Amniotic stem cell (primary cell): ENCODE data around the gene GLIPR1.
"Not testable (repeated sequence)": the region's sequence is repeated elsewhere in the genome, so short reads cannot be mapped to it uniquely, and the experiment has no call there.

ENCODE experiments used
- DNase-seq: peaks from one replicate; lab custom pipeline; 2025; lab: John Stamatoyannopoulos, UW

Gene GLIPR1

DNA sequence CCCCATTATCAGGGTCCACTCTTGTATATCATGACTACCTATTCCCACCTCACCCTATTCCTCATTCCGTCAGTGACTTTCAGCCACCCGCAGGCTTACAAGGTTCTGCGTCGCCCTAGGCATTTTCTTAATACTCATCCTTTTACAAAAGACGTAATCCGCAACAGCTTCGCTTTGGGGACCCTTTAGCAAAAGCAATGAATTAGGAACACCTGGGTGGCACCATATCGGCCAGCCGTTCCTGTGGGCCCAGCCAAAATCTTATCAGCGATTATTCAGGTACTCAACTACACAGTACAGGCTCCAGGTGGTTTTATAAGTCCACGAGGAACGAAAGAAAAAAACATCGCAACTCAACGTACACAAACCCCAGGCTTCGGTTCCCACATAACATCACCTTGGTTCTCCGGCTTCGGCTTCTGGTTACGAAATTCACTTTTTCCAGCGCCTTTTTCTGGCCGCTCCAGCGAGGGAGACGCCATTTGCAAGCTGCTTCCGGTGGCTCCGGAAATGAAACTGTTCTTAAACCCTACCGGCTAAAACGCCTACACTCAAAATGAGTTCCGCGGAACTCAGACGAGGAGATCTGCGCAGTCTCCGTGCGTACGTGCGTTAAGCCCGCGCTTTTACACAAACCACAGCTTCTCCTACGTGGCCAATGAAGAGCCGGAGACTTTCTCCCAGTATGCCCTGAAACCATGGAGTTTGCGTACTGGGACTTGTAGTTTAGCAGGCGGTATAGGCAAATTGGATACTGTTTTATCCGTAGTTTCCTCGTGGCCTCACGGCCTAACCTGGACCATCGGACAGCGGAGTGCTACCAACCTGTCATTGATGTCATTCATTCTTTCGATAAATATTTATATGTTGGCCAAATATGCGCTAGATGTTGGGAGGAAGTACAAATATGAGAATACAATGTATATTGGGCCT, 30.8 kb downstream of the GLIPR1 start, which contains the start of gene KRR1:
Gene KRR1 (minus strand): TSS at position 494 of the 933 bp plus-strand sequence. CDS start 12 bp downstream, at position 482.
- DNase-seq = peak; percentile 96

DNA sequence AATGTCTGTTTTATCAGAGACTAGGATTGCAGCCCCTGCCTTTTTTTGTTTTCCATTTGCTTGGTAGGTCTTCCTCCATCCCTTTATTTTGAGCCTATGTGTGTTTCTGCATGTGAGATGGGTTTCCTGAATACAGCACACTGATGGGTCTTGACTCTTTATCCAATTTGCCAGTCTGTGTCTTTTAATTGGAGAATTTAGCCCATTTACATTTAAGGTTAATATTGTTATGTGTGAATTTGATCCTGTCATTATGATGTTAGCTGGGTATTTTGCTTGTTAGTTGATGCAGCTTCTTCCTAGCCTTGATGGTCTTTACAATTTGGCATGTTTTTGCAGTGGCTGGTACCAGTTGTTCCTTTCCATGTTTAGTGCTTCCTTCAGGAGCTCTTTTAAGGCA, 40.7 kb downstream of the GLIPR1 start:
- DNase-seq = not testable (repeated sequence)

DNA sequence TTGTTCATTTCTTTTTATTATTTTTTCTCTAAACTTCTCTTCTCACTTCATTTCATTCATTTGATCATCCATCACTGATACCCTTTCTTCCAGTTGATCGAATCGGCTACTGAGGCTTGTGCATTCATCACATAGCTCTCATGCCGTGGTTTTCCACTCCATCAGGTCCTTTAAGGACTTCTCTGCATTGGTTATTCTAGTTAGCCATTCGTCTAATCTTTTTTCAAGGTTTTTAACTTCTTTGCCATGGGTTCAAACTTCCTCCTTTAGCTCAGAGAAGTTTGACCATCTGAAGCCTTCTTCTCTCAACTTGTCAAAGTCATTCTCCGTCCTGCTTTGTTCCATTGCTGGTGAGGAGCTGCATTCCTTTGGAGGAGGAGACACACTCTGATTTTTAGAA, 41.6 kb downstream of the GLIPR1 start:
- not testable (repeated sequence) for DNase-seq

DNA sequence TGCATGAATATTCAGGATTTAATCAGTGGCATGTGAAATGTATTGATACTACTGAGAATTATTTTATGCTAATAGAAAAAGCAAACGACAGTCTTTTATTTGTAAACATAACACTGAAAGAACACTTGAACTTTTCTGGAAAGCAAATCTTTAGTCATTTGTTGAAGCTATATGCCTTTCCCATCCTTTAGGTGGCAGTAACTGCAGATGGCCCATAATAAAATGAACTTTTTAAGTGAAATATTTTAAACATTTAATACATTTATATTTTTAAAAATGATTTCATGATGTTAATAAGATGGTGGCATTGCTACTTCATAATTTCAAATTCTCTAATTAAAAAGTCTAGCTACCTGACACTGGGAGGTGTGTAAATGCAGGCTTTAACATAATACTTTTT, 44.7 kb downstream of the GLIPR1 start:
- DNase-seq = no peak

DNA sequence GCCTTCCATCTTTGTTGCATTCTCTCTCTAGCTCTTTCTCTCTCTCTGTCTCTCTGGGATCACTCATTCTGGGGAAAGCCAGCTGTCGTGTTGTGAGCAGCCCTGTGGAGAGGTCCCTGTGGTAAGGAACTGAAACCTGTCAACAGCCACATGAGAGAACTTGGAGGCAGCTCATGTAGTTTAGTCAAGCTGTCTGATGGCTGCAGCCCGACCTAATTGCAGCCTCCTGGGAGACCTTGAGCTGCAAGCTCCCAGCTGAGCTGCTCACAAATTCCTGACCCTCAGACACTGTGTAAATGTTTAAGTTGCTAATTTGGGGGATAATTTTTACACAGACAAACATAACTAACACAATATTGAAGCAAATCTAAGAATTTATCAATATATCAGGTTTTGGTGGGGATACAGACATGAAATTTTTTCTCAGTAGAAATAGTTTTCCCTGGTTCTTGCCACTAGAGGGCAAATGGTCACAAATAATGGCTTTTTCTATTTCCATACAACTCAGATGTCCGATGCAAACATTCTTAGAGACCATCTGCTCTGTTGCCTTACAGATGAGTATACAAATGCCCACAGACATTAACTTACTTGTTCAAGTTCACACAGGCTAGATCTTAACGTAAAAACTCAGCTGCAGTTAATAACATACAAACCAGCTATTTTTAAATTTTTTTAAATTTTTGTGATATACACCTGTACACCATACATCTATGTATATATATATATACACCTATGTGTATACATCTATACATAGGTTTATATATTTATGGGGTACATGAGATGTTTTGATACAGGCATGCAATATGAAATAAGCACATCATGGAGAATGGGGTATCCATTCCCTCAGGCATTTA, 46.3 kb downstream of the GLIPR1 start:
- peak; percentile 28 for DNase-seq

DNA sequence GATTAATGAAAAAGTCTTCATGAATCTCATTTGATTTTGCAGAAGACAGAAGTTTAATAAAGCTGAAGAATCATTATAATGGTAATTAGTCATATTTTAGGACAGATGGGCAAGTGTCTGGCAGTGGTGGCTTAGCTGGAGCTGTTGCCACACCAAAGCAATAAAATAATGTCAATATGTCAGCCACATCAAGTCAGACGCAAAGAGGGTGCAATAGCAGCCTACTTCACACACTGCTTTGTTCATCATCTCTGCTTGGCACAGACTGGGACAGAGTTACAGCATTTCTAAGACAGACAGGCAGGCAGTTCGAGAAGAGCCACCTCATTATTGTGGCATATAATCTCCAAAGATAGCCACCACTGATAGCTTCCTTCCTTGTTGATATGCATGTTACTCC, 47.7 kb downstream of the GLIPR1 start:
- DNase-seq = no peak

DNA sequence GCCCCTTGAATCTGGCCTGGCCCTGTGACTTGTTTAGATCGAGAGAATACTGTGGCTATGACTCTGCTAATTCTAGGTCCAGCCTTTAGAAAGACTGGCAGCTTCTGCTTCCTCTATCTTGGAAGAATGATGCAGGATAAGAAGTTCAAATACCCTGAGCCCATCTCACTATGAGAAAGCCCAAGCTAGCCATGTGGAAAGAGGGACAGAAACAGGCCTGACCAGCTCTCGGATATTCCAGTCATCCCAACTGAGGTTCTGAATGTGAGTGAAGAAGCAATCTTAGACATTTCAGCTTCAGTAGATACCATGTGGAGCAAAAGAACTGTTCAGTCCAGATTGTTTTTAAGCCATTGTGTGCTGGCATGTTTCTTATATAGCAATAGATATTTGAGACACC, 48.1 kb downstream of the GLIPR1 start:
- DNase-seq = no peak

DNA sequence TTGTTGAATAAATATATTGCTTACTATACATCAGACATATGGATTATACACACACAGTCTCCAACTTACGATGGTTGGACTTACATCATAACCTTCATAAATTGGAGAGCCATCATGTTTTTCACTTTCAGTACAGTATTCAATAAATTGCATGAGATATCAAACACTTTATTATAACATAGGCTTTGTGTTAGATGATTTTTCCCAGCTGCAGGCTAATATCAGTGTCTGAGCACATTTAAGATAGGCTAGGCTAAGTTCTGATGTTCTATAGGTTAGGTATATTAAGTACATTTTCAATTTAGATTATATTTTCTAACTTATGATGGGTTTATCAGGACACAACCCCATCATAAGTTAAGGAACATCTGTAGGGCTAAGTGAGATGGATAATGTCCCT, 48.8 kb downstream of the GLIPR1 start:
- DNase-seq = no peak

DNA sequence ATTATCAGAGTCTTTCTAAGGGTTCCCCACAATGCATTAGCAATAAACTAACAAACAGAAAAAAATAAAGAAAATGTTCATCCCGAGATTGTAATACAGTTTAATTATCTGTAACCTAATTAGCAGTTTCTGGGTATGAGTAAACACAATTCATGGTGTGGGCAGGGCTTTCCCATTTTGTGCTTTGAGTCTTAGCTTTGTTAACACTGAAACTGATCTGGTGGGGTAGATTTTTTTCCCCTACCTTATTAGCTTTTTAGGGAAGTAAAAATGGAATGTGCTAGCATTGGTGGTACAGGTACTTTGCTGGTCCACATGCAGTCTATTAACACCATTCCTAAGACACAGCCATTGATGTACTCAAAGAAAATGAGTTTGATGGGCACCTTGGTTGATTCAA, 49.3 kb downstream of the GLIPR1 start:
- no peak for DNase-seq

DNA sequence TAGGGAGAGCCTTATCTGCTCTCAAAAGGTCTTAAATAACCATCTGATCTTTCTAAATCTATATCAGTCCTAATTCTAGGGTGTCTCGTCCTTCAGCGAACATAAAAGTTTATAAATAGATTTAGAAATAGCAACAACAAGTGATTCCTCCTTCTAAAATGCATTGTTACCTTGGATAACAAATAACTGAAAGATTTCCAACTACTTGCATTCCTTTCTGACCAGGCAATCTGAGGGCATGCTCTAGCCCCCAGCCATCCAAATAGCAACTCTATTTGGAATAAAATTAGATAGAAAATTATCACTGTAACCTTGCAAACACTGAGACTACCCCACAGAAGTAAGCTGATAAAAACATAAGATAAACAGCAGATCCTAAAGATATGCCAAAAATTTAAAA, 52.7 kb downstream of the GLIPR1 start:
- DNase-seq = no peak

DNA sequence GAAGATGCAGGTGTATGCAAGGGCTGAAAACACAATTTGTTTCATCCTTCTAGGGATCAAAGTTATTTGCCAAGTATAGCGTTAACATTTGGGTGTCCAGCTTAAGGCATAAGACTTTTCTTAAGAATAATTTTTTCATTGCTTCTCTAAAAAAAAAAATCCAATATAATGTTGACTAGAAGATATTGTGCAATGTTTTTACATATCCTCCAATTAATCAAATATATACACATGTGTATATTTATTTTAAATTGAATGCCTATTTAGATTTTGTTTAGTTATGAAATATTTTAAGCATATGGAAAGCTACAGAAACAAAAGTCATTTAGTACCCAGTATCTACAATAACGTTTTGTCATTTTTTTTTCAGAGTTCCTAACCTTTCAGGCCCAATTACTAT, 59.3 kb downstream of the GLIPR1 start:
- no peak for DNase-seq

DNA sequence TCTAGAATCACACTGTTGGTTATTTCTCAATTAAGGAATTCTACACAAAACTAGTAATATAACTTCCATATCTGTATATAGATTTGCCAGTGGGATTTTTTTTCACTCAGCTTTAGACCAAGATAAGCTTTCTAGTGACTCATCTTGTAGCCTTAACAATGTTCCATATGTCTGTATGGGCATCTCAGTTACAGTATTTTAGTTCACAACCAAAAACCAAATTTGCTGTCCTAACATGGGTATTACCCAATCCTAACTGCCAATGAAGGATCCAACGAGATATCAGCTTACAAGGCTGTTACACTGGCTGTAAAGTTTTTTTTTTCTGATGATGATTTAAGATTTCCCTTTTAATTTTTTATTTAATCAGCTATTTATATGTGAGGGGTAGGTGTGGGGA, 62.4 kb downstream of the GLIPR1 start:
- no peak for DNase-seq

DNA sequence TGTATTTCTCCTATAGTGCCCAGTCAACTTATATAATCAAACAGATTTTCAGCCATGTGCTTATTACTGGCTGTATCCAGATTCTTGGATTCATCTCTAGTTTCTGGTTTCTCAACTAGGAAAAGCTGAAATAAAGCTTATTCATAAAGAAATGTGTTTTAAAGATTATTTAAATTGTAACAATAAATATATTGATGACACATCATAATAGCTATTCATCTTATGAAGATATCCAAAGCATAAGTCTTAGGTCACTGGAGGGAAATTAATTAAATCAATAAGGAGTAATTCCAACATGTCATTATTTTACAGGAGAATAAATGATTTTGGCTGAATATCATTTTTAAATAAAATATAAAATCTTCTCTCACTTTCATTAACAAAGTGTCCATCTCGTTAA, 63.0 kb downstream of the GLIPR1 start:
- DNase-seq = no peak

DNA sequence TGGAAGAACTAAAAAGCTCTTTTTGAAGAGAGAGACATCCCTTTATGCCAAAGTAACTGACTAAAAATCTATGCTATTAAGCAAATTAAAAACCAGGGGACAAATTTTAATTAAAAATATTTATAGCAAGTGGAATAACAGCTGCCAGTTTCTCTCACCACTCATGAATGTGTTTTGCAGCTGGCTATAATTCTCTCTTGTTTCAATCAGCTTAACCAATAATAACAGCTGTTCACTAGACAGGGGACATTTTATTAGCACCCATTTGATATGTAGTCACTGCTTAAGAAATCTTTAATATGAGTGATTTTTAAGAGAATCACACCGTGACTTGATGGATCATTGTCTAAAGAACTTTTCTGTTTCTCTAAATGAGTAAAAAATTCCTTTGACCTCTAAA, 65.1 kb downstream of the GLIPR1 start:
- DNase-seq = no peak

DNA sequence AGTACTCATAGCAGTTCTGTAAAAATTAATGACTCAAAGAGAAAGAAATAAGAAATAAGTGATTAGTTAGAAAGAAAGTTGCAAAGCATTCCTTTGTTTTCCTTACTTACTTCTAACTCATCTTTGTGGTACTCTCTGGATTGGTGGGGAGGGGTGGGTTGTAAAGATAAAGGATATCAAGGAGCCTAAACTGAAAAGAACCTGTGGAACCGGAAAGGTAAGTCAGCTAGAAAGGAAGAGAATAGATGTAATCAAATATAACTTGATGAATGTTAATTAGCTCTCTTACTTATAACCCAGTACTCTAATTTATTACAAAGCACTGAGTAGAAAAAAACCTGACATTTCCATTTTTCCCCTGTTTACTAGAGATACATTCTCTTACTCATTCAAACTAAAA, 68.3 kb downstream of the GLIPR1 start:
- DNase-seq = no peak

DNA sequence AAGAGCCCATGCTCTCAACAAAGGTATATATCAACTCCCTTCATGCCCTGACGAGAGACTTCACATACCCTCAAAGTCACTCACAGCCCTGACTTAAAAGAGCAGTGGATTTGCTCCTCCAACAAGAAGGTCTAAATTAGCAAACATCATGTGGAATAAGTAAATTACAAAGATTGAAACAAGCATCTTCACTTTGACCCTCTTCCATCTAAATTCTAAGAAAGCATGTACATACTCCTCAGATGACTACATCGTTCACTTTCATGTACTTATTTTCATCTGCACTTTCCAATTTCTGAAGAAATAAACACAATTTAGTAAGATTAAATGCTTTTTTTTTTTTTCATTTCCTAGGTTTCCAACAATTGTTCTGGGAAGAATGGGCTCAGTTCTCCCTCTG, 69.4 kb downstream of the GLIPR1 start:
- DNase-seq = no peak

DNA sequence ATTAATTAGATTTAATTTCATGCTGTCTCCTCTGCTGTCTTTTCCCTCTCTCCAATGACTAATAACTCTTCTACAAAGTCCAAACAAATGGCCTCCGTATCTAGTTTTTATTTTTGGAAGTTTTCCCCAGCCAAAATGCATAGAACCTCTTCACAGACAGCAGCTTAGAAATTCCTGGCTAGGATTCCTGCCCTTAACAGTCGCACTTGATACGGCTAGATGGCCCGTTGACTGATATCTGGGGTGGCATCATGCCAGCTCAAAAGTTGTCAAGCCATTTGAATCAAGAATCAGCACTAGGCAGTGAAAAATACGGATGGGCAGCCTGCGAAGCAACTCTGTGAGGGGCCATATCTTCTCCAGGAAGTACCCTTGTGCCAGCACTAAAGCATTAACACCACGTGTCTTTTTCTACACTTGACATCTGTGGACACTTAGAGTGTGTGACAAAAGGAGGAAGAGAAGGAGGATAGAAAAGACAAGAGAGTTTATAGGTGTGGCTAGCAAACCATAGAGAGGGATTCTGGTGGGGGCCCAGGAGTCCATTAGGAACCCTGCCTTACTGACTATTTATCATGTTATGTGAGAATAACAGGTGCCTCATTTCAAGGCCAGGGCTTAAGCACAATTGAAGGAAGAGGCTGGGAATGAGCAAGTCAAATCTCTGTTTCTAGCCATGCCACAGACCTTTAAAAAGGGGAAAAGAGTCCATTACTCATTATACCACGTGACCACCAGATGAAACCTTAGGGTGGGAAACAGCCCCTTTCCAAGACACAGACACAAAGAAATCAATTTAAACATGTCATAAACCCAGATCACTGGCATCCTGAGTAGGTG, 70.1 kb downstream of the GLIPR1 start:
- no peak for DNase-seq

DNA sequence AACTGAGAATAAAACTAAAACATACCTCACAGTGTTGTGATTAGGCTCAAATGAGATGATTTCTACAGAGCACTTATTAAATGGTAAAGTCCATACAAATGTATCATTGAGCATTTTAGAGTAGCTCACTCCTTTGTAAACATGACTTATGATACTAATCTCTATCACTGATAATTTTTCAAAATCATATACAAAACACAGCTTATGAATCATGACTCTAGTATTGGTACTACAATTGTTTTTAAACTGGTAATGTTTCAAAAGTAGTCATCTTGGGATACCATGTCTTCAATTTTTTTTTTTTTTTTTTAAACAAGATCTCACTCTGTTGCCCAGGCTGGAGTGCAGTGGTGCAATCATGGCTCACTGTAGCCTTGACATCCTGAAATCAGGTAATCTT, 70.9 kb downstream of the GLIPR1 start:
- no peak for DNase-seq

DNA sequence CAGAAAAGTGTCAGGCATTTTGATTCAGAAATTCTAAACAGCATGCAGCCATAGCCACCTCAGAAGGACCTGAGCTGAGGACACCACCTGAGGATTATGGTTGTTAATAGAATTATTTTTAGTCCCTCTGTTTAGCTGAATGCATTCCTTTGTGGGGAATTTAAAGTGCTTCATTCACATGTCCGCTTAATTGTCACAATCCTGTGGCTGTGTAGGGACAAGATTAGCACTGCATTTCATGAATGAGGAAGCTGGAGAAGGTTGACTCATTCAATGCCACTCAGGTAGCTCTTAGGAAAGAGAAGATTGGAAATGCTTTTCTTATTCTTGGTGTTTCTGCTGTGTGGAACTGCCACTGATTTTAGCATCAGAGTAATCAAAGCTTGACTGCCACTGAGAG, 72.8 kb downstream of the GLIPR1 start:
- DNase-seq = no peak
